Memory B cell (primary cell): ENCODE data around the gene RASGEF1C.
A peak's percentile ranks its signal among the peaks of the same experiment; 100 is the strongest.
"Not testable (repeated sequence)": the region's sequence is repeated elsewhere in the genome, so short reads cannot be mapped to it uniquely, and the experiment has no call there.

Experiments used
- ATAC-seq: fragments of 150-1000 bp; cut with Tn5 transposase; 2 replicates; pipeline ENCODE4 v1.10.0; 2021; ENCODE audit warnings: low read depth, mild to moderate bottlenecking, moderate library complexity
- DNase-seq, 2 donors: peaks; one replicate each; pipeline ENCODE4 v3.0.0; 2022; ENCODE audit warnings: low spot score in 2 of 2
- H3K27ac Mint-ChIP-seq: one replicate; pipeline ENCODE4 v1.8.0; 2022; ENCODE audit warnings: mild to moderate bottlenecking, moderate library complexity, mixed read lengths
- H3K27me3 Mint-ChIP-seq: one replicate; pipeline ENCODE4 v1.8.0; 2022; ENCODE audit warnings: mixed read lengths
- H3K36me3 Mint-ChIP-seq: one replicate; pipeline ENCODE4 v1.8.0; 2022; ENCODE audit warnings: mild to moderate bottlenecking, mixed read lengths
- H3K4me1 Mint-ChIP-seq: one replicate; pipeline ENCODE4 v1.8.0; 2022; ENCODE audit warnings: mixed read lengths
- H3K4me3 Mint-ChIP-seq: one replicate; pipeline ENCODE4 v1.8.0; 2022; ENCODE audit warnings: mild to moderate bottlenecking, moderate library complexity, mixed read lengths
- H3K9me3 Mint-ChIP-seq: one replicate; pipeline ENCODE4 v1.8.0; 2022; ENCODE audit warnings: mixed read lengths

RASGEF1C gene

GRCh38 chr5:180215783-180216630 lies 7.0 kb upstream of the RASGEF1C start:
- ATAC-seq (no peak), DNase-seq (no peak)
- no peaks in the 10 kb centered on the region for H3K4me1 Mint-ChIP-seq
- H3K4me3 Mint-ChIP-seq: no peak overlapping the region
- peaks cover 16% of the 10 kb centered on the region for H3K9me3 Mint-ChIP-seq
- H3K27ac Mint-ChIP-seq: no peak overlapping the region
- H3K27me3 Mint-ChIP-seq: peaks cover 9% of the 10 kb centered on the region
- peaks cover 8% of the 10 kb centered on the region for H3K36me3 Mint-ChIP-seq

GRCh38 chr5:180214870-180215770 lies 6.1 kb upstream of the RASGEF1C start:
- Mint-ChIP-seq H3K9me3 (peaks cover 14% of the 10 kb centered on the region), H3K27me3 (peaks cover 14% of the 10 kb centered on the region), H3K27ac (no peak overlapping the region), H3K4me1 (no peaks in the 10 kb centered on the region), H3K36me3 (peaks cover 6% of the 10 kb centered on the region), H3K4me3 (no peak overlapping the region)
- ATAC-seq: no peak
- DNase-seq: no peak

GRCh38 chr5:180213657-180214207 lies 4.7 kb upstream of the RASGEF1C start:
- Mint-ChIP-seq H3K4me1 (peaks cover 2% of the 10 kb centered on the region), H3K4me3 (no peak overlapping the region), H3K36me3 (no peaks in the 10 kb centered on the region), H3K27me3 (peaks cover 18% of the 10 kb centered on the region), H3K9me3 (peaks cover 6% of the 10 kb centered on the region), H3K27ac (no peak overlapping the region)
- DNase-seq: no peak
- ATAC-seq: no peak

GRCh38 chr5:180213256-180213600 lies 4.2 kb upstream of the RASGEF1C start:
- Mint-ChIP-seq H3K9me3 (peaks cover 6% of the 10 kb centered on the region), H3K27ac (no peak overlapping the region), H3K4me1 (peaks cover 5% of the 10 kb centered on the region), H3K36me3 (no peaks in the 10 kb centered on the region), H3K4me3 (no peak overlapping the region), H3K27me3 (peaks cover 21% of the 10 kb centered on the region)
- DNase-seq (no peak), ATAC-seq (no peak)

GRCh38 chr5:180212363-180213255 lies 3.6 kb upstream of the RASGEF1C start:
- peaks cover 6% of the 10 kb centered on the region for H3K4me1 Mint-ChIP-seq
- H3K9me3 Mint-ChIP-seq: peaks cover 6% of the 10 kb centered on the region
- H3K27me3 Mint-ChIP-seq: peaks cover 26% of the 10 kb centered on the region
- H3K36me3 Mint-ChIP-seq: no peaks in the 10 kb centered on the region
- ATAC-seq (no peak), DNase-seq (no peak)
- H3K27ac Mint-ChIP-seq: no peak overlapping the region
- H3K4me3 Mint-ChIP-seq: no peak overlapping the region

GRCh38 chr5:180211761-180212035 lies 2.7 kb upstream of the RASGEF1C start:
- Mint-ChIP-seq H3K9me3 (peaks cover 6% of the 10 kb centered on the region), H3K27me3 (peaks cover 29% of the 10 kb centered on the region), H3K4me3 (no peak overlapping the region), H3K4me1 (peaks cover 6% of the 10 kb centered on the region), H3K36me3 (no peaks in the 10 kb centered on the region), H3K27ac (no peak overlapping the region)
- no peak for ATAC-seq
- no peak for DNase-seq

GRCh38 chr5:180210961-180211760 lies 2.1 kb upstream of the RASGEF1C start:
- peaks cover 30% of the 10 kb centered on the region for H3K27me3 Mint-ChIP-seq
- H3K27ac Mint-ChIP-seq: no peak overlapping the region
- H3K4me1 Mint-ChIP-seq: peaks cover 6% of the 10 kb centered on the region
- peaks cover 6% of the 10 kb centered on the region for H3K9me3 Mint-ChIP-seq
- DNase-seq (no peak), ATAC-seq (no peak)
- no peaks in the 10 kb centered on the region for H3K36me3 Mint-ChIP-seq
- no peak overlapping the region for H3K4me3 Mint-ChIP-seq

GRCh38 chr5:180210077-180210476 lies 1.1 kb upstream of the RASGEF1C start:
- H3K27me3 Mint-ChIP-seq: peaks cover 30% of the 10 kb centered on the region
- H3K27ac Mint-ChIP-seq, ATAC-seq, H3K9me3 Mint-ChIP-seq, H3K36me3 Mint-ChIP-seq, DNase-seq, H3K4me1 Mint-ChIP-seq, H3K4me3 Mint-ChIP-seq: not testable (repeated sequence)

- Mint-ChIP-seq H3K36me3 (no peaks in the 10 kb centered on the region), H3K27me3 (peaks cover 28% of the 10 kb centered on the region), H3K27ac (no peak overlapping the region), H3K4me3 (peak overlapping the region; percentile 18), H3K9me3 (no peaks in the 10 kb centered on the region), H3K4me1 (peaks cover 6% of the 10 kb centered on the region)
- ATAC-seq: peak; percentile 47
- DNase-seq: no peak
Observed at GRCh38 chr5:180208435-180209081, 453 bp downstream of the RASGEF1C start.

GRCh38 chr5:180208038-180208434 lies 975 bp downstream of the RASGEF1C start:
- peak overlapping the region; percentile 18 for H3K4me3 Mint-ChIP-seq
- no peak overlapping the region for H3K27ac Mint-ChIP-seq
- H3K36me3 Mint-ChIP-seq: no peaks in the 10 kb centered on the region
- ATAC-seq: no peak
- DNase-seq: no peak
- H3K4me1 Mint-ChIP-seq: peaks cover 6% of the 10 kb centered on the region
- H3K9me3 Mint-ChIP-seq: no peaks in the 10 kb centered on the region
- peaks cover 28% of the 10 kb centered on the region for H3K27me3 Mint-ChIP-seq

GRCh38 chr5:180207593-180207992 lies 1.4 kb downstream of the RASGEF1C start:
- ATAC-seq: no peak
- H3K36me3 Mint-ChIP-seq: no peaks in the 10 kb centered on the region
- H3K9me3 Mint-ChIP-seq: no peaks in the 10 kb centered on the region
- H3K4me3 Mint-ChIP-seq: no peak overlapping the region
- H3K27ac Mint-ChIP-seq: no peak overlapping the region
- peaks cover 6% of the 10 kb centered on the region for H3K4me1 Mint-ChIP-seq
- no peak for DNase-seq
- H3K27me3 Mint-ChIP-seq: peaks cover 28% of the 10 kb centered on the region

- no peak for DNase-seq
- no peak overlapping the region for H3K27ac Mint-ChIP-seq
- no peaks in the 10 kb centered on the region for H3K36me3 Mint-ChIP-seq
- peaks cover 6% of the 10 kb centered on the region for H3K4me1 Mint-ChIP-seq
- H3K9me3 Mint-ChIP-seq: no peaks in the 10 kb centered on the region
- peaks cover 24% of the 10 kb centered on the region for H3K27me3 Mint-ChIP-seq
- ATAC-seq: no peak
- H3K4me3 Mint-ChIP-seq: no peak overlapping the region
Observed at GRCh38 chr5:180206993-180207392, 2.0 kb downstream of the RASGEF1C start.

- peaks cover 24% of the 10 kb centered on the region for H3K27me3 Mint-ChIP-seq
- peaks cover 6% of the 10 kb centered on the region for H3K4me1 Mint-ChIP-seq
- DNase-seq (no peak), ATAC-seq (no peak)
- H3K4me3 Mint-ChIP-seq: no peak overlapping the region
- H3K9me3 Mint-ChIP-seq: no peaks in the 10 kb centered on the region
- H3K36me3 Mint-ChIP-seq: no peaks in the 10 kb centered on the region
- no peak overlapping the region for H3K27ac Mint-ChIP-seq
Observed at GRCh38 chr5:180205916-180206315, 3.1 kb downstream of the RASGEF1C start.
